Keratinocyte (primary cell): ENCODE results near the gene PHIP. TPM values are rescaled to one million over a fixed set of nuclear protein-coding genes. Genes with fewer than 3 reads are reported as not detected.

Experiments
- DNase-seq: peaks from one replicate; pipeline ENCODE4 v3.0.0-alpha.2; 2011; ENCODE audit warnings: low read depth, missing footprints, low spot score
- FAIRE-seq: peaks from 2 replicates; lab custom pipeline; 2011; peaks lifted over from hg19 to GRCh38; lab: Jason Lieb, UNC
- H2AFZ ChIP-seq: 2 replicates; pipeline ENCODE4 v1.6.0; 2012; ENCODE audit warnings: low read length, control low read depth, inconsistent platforms; ENCODE audit not compliant: control insufficient read depth
- H3K27ac ChIP-seq: 2 replicates; pipeline ENCODE4 v1.5.1; 2011; ENCODE audit warnings: low read length; ENCODE audit not compliant: control insufficient read depth, insufficient read depth
- H3K27me3 ChIP-seq: 3 replicates; pipeline ENCODE4 v1.6.0; 2011; ENCODE audit warnings: low read length; ENCODE audit not compliant: control insufficient read depth, insufficient read depth; ENCODE audit errors: extremely low read depth
- H3K36me3 ChIP-seq, 2 experiments: 2 replicates in 1 of 2; 3 replicates in 1 of 2; pipeline ENCODE4 v1.5.1; 2011; ENCODE audit warnings: low read length in 2 of 2, mild to moderate bottlenecking in 1 of 2; ENCODE audit not compliant: control insufficient read depth in 2 of 2, insufficient read depth in 2 of 2; ENCODE audit errors: extremely low read depth in 1 of 2
- H3K4me1 ChIP-seq: 3 replicates; pipeline ENCODE4 v1.5.1; 2011; ENCODE audit warnings: low read length; ENCODE audit not compliant: control insufficient read depth, insufficient read depth; ENCODE audit errors: extremely low read depth
- H3K4me2 ChIP-seq: 3 replicates; pipeline ENCODE4 v1.6.0; 2011; ENCODE audit warnings: low read depth, low read length; ENCODE audit not compliant: control insufficient read depth, insufficient read depth; ENCODE audit errors: extremely low read depth
- H3K4me3 ChIP-seq, 3 experiments: fragments of 200-600 bp in 1 of 3; sonication (generic) in 1 of 3; 2 replicates in 2 of 3; 3 replicates in 1 of 3; pipeline ENCODE4 v1.5.1; 2011 to 2016; ENCODE audit warnings: low read length in 3 of 3, mild to moderate bottlenecking in 3 of 3, control low read depth in 2 of 3, inconsistent platforms in 1 of 3, low read depth in 1 of 3, mixed read lengths in 1 of 3, mixed run types in 1 of 3, moderate library complexity in 1 of 3; ENCODE audit not compliant: control insufficient read depth in 2 of 3, insufficient read depth in 2 of 3; ENCODE audit errors: extremely low read depth in 1 of 3
- H3K79me2 ChIP-seq: 2 replicates; pipeline ENCODE4 v1.6.0; 2012; ENCODE audit warnings: low read length; ENCODE audit not compliant: control insufficient read depth, insufficient read depth
- H3K9ac ChIP-seq: 3 replicates; pipeline ENCODE4 v1.6.0; 2011; ENCODE audit warnings: low read length; ENCODE audit not compliant: control insufficient read depth, insufficient read depth; ENCODE audit errors: extremely low read depth
- H3K9me1 ChIP-seq: 3 replicates; pipeline ENCODE4 v1.6.0; 2011; ENCODE audit warnings: low read length; ENCODE audit not compliant: control insufficient read depth, insufficient read depth; ENCODE audit errors: extremely low read depth
- H3K9me3 ChIP-seq: 2 replicates; pipeline ENCODE4 v1.5.1; 2012; ENCODE audit warnings: low read depth, low read length; ENCODE audit not compliant: control insufficient read depth
- H4K20me1 ChIP-seq: 3 replicates; pipeline ENCODE4 v1.6.0; 2011; ENCODE audit warnings: low read length; ENCODE audit not compliant: control insufficient read depth, insufficient read depth; ENCODE audit errors: extremely low read depth
- EZH2 ChIP-seq: IDR thresholded peaks from one replicate; pipeline ENCODE4 v1.6.1; 2012; ENCODE audit warnings: inconsistent platforms, mild to moderate bottlenecking, low read length, moderate library complexity
- dilution Hi-C: fragments of 300-500 bp; cut with MboI; formaldehyde crosslinking; loops from one replicate; pipeline ENCODE4 v1.7.0; 2020; ENCODE audit warnings: low sequenced_read_pairs; ENCODE audit not compliant: extremely low pct_ligation_motif_present
- polyA plus RNA-seq, 5 experiments: library from polyadenylated mRNA; depleted of rRNA in 3 of 5; stranded (reverse) in 3 of 5; stranded (forward) in 1 of 5; unstranded in 1 of 5; fragments of >200 nt; gene quantifications; 1 replicate in 1 of 5; 2 replicates in 3 of 5; 3 replicates in 1 of 5; pipeline versions ENCODE4 v1.2.1 to v1.2.3, GENCODE V29; 2011 to 2012; ENCODE audit warnings: missing spikeins in 2 of 5, low read depth in 1 of 5, low replicate concordance in 1 of 5
- TF ChIP-seq, protein P1 (sequence below), 3 experiments: IDR thresholded peaks in 1 of 3; conservative IDR thresholded peaks in 1 of 3; optimal IDR thresholded peaks in 1 of 3; 2 replicates in 2 of 3; 3 replicates in 1 of 3; pipeline versions ENCODE3 to v1.5.1; 2011; ENCODE audit warnings: low read length in 3 of 3, mild to moderate bottlenecking in 3 of 3, moderate library complexity in 2 of 3, control low read depth in 1 of 3, inconsistent platforms in 1 of 3; ENCODE audit not compliant: insufficient read depth in 2 of 3; ENCODE audit errors: extremely low read depth in 1 of 3

The PHIP gene
- polyA plus RNA-seq, 1 donor (not counting 4 experiments of a cell fraction or from before 2014, with no cell fraction given) = 7.9 TPM

DNA sequence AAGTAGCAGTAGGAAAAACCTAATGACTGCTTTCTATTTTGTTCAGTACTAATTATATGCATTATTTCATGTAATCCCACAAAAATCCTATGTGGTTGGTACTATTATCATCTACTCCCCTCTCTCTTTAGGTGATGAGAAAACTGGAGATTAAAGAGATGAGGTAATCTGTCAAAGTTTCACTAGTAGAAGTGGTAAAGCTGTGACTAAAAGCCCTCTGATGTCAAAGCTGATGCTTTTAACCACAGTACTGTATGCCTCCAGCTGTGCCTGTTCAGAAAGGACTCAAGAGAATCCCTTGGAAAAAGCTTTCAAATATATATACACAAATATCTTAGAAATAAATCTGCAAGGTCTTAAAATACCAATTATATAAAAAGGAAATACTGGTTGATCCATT, 38.0 kb downstream of the PHIP start:
- no peak overlapping the region for H3K9ac ChIP-seq
- H3K4me3 ChIP-seq = no peak overlapping the region
- TF ChIP-seq EZH2 = no peak
- TF ChIP-seq, protein P1, sequence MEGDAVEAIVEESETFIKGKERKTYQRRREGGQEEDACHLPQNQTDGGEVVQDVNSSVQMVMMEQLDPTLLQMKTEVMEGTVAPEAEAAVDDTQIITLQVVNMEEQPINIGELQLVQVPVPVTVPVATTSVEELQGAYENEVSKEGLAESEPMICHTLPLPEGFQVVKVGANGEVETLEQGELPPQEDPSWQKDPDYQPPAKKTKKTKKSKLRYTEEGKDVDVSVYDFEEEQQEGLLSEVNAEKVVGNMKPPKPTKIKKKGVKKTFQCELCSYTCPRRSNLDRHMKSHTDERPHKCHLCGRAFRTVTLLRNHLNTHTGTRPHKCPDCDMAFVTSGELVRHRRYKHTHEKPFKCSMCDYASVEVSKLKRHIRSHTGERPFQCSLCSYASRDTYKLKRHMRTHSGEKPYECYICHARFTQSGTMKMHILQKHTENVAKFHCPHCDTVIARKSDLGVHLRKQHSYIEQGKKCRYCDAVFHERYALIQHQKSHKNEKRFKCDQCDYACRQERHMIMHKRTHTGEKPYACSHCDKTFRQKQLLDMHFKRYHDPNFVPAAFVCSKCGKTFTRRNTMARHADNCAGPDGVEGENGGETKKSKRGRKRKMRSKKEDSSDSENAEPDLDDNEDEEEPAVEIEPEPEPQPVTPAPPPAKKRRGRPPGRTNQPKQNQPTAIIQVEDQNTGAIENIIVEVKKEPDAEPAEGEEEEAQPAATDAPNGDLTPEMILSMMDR (optimal IDR thresholded peaks at IDR 0.05 in 1 of 3, IDR thresholded peaks at IDR 0.05 in 1 of 3, conservative IDR thresholded peaks at IDR 0.05 in 1 of 3; ENCODE audit: extremely low read depth in 1 of 3, insufficient read depth in 2 of 3, low read length in 3 of 3) = no peak
- no peaks in the 10 kb centered on the region for H4K20me1 ChIP-seq
- no peak overlapping the region for H3K4me2 ChIP-seq
- H3K9me1 ChIP-seq = no peaks in the 10 kb centered on the region
- dilution Hi-C loops = no loop called here
- H2AFZ ChIP-seq = no peak overlapping the region
- H3K36me3 ChIP-seq = peaks cover 0 to 5% of the 10 kb centered on the region in 2 experiments
- peaks cover 1% of the 10 kb centered on the region for H3K4me1 ChIP-seq
- no peak overlapping the region for H3K27ac ChIP-seq
- H3K79me2 ChIP-seq = no peaks in the 10 kb centered on the region
- H3K9me3 ChIP-seq = no peaks in the 10 kb centered on the region
- no peak for DNase-seq
- no peaks in the 10 kb centered on the region for H3K27me3 ChIP-seq
- no peak for FAIRE-seq

DNA sequence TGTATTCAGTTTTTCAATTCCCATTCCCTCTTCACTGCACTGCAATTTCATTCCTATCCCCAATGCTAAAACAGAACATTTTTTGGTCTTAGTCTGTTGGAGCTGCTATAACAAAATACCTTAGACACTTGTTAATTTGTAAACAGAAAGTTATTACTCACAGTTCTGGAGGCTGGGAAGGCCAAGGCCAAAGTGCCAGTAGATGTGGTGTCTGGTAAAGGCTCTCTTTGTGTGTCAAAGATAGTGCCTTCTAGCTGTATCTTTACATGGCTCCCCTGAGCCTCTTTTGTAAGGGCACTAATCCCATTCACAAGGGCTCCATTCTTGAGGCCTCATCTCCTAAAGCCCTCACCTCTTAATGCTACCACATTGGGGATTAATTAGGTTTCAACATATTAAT, 40.0 kb downstream of the PHIP start:
- H3K27ac ChIP-seq = no peak overlapping the region
- no peak overlapping the region for H3K4me3 ChIP-seq
- H4K20me1 ChIP-seq = no peaks in the 10 kb centered on the region
- dilution Hi-C loops = no loop called here
- no peak for FAIRE-seq
- no peak for DNase-seq
- TF ChIP-seq EZH2 = no peak
- TF ChIP-seq, protein P1 (optimal IDR thresholded peaks at IDR 0.05 in 1 of 3, IDR thresholded peaks at IDR 0.05 in 1 of 3, conservative IDR thresholded peaks at IDR 0.05 in 1 of 3; ENCODE audit: extremely low read depth in 1 of 3, insufficient read depth in 2 of 3, low read length in 3 of 3) = no peak
- H3K9me1 ChIP-seq = no peaks in the 10 kb centered on the region
- no peak overlapping the region for H3K4me2 ChIP-seq
- H3K9me3 ChIP-seq = no peaks in the 10 kb centered on the region
- no peaks in the 10 kb centered on the region for H3K27me3 ChIP-seq
- H3K9ac ChIP-seq = no peak overlapping the region
- H3K79me2 ChIP-seq = peaks cover 6% of the 10 kb centered on the region
- H3K4me1 ChIP-seq = peaks cover 4% of the 10 kb centered on the region
- H3K36me3 ChIP-seq = peaks cover 0 to 5% of the 10 kb centered on the region in 2 experiments
- H2AFZ ChIP-seq = no peak overlapping the region
